Ramos (cell line): ENCODE data around the gene SLC38A1.

ENCODE experiments used
- in situ Hi-C: fragments of 300-500 bp; cut with MboI; formaldehyde crosslinking; loops from one replicate; pipeline ENCODE4 v1.14.3; 2022; ENCODE audit warnings: low sequenced_read_pairs; ENCODE audit not compliant: unreplicated experiment

SLC38A1 gene

GRCh38 chr12:46150735-46151134 lies 118.1 kb downstream of the SLC38A1 start:
- in situ Hi-C loops: loop anchor here (25.0 kb wide), 1 partner anchor 537 kb away; no protein-coding TSS in a partner anchor

- in situ Hi-C loops: loop anchor here (25.0 kb wide), 2 partner anchors 537 to 862 kb away; no protein-coding TSS in a partner anchor
Observed at GRCh38 chr12:46149905-46150304, 118.9 kb downstream of the SLC38A1 start.

GRCh38 chr12:46149079-46149464 lies 119.8 kb downstream of the SLC38A1 start:
- in situ Hi-C loops: loop anchor here (25.0 kb wide), 1 partner anchor 863 kb away; no protein-coding TSS in a partner anchor

GRCh38 chr12:46148327-46149078 lies 120.3 kb downstream of the SLC38A1 start:
- in situ Hi-C loops: loop anchor here (25.0 kb wide), 1 partner anchor 864 kb away; no protein-coding TSS in a partner anchor

GRCh38 chr12:46147144-46147543 lies 121.7 kb downstream of the SLC38A1 start:
- in situ Hi-C loops: loop anchor here (25.0 kb wide), 1 partner anchor 865 kb away; no protein-coding TSS in a partner anchor

- in situ Hi-C loops: loop anchor here (25.0 kb wide), 1 partner anchor 866 kb away; no protein-coding TSS in a partner anchor
Observed at GRCh38 chr12:46145881-46146280, 123.0 kb downstream of the SLC38A1 start.

GRCh38 chr12:46144433-46144832 lies 124.4 kb downstream of the SLC38A1 start:
- in situ Hi-C loops: loop anchor here (25.0 kb wide), 1 partner anchor 868 kb away; no protein-coding TSS in a partner anchor

- in situ Hi-C loops: loop anchor here (25.0 kb wide), 1 partner anchor 876 kb away; no protein-coding TSS in a partner anchor
Observed at GRCh38 chr12:46136249-46136648, 132.6 kb downstream of the SLC38A1 start.

GRCh38 chr12:46135750-46136149 lies 133.1 kb downstream of the SLC38A1 start:
- in situ Hi-C loops: loop anchor here (25.0 kb wide), 1 partner anchor 877 kb away; no protein-coding TSS in a partner anchor

- in situ Hi-C loops: loop anchor here (25.0 kb wide), 1 partner anchor 877 kb away; no protein-coding TSS in a partner anchor
Observed at GRCh38 chr12:46134852-46135251, 134.0 kb downstream of the SLC38A1 start.

- in situ Hi-C loops: loop anchor here (25.0 kb wide), 1 partner anchor 878 kb away; no protein-coding TSS in a partner anchor
Observed at GRCh38 chr12:46134205-46134811, 134.5 kb downstream of the SLC38A1 start.

GRCh38 chr12:46133751-46134150 lies 135.1 kb downstream of the SLC38A1 start:
- in situ Hi-C loops: loop anchor here (25.0 kb wide), 1 partner anchor 879 kb away; no protein-coding TSS in a partner anchor
